SU-DHL-6 (cell line): ENCODE results near the gene TEKT3.

Source experiments
- H2AFZ ChIP-seq: fragments of 200-600 bp; sonication (generic); 2 replicates; pipeline ENCODE4 v1.6.1; 2014; ENCODE audit warnings: low read depth, mild to moderate bottlenecking, moderate library complexity, mixed read lengths, antibody characterized with exemption, low read length; ENCODE audit not compliant: severe bottlenecking
- H3F3A ChIP-seq: fragments of 200-600 bp; shearing (Covaris generic); 2 replicates; pipeline ENCODE4 v1.6.0; 2016; ENCODE audit warnings: antibody characterized with exemption, mild to moderate bottlenecking; ENCODE audit not compliant: insufficient read depth
- H3K27ac ChIP-seq: fragments of 200-600 bp; sonication (generic); 2 replicates; pipeline ENCODE4 v1.5.1; 2016; ENCODE audit warnings: low read depth, mild to moderate bottlenecking, low read length, moderate library complexity, mixed read lengths
- H3K27me3 ChIP-seq: fragments of 200-600 bp; sonication (generic), shearing (Covaris generic); 2 replicates; pipeline ENCODE4 v1.6.0; 2014; ENCODE audit warnings: mild to moderate bottlenecking, low read length
- H3K36me3 ChIP-seq: fragments of 200-600 bp; sonication (generic); 2 replicates; pipeline ENCODE4 v1.6.1; 2014; ENCODE audit warnings: mild to moderate bottlenecking, low read length, mixed read lengths
- H3K4me2 ChIP-seq: fragments of 300-600, 200-600 bp; shearing (Covaris generic), sonication (generic); 2 replicates; pipeline ENCODE4 v1.6.0; 2014; ENCODE audit warnings: low read length, low read depth, mild to moderate bottlenecking; ENCODE audit not compliant: poor library complexity, severe bottlenecking
- H3K4me3 ChIP-seq: fragments of 200-600 bp; sonication (generic); 2 replicates; pipeline ENCODE4 v1.5.1; 2014; ENCODE audit warnings: antibody characterized with exemption, low read length, mild to moderate bottlenecking, mixed read lengths; ENCODE audit not compliant: insufficient read depth, poor library complexity, severe bottlenecking
- H3K79me2 ChIP-seq: fragments of 200-600 bp; sonication (generic); 2 replicates; pipeline ENCODE4 v1.6.1; 2014; ENCODE audit warnings: mild to moderate bottlenecking, low read length, moderate library complexity; ENCODE audit not compliant: insufficient read depth
- H3K9ac ChIP-seq: fragments of 200-600 bp; sonication (generic); 2 replicates; pipeline ENCODE4 v1.7.0; 2014; ENCODE audit warnings: mild to moderate bottlenecking, low read length
- H3K9me2 ChIP-seq: fragments of 200-600 bp; sonication (generic); replicated peaks from 2 replicates; pipeline ENCODE4 v1.6.1; 2014; ENCODE audit warnings: low read length; ENCODE audit not compliant: insufficient read depth
- H3K9me3 ChIP-seq: fragments of 200-600 bp; sonication (generic); 2 replicates; pipeline ENCODE4 v1.6.1; 2014; ENCODE audit warnings: low read length, mixed read lengths; ENCODE audit not compliant: insufficient read depth
- H4K20me1 ChIP-seq: fragments of 200-600 bp; sonication (generic); 2 replicates; pipeline ENCODE4 v1.6.1; 2014; ENCODE audit warnings: low read depth, mild to moderate bottlenecking, antibody characterized with exemption, low read length, moderate library complexity, mixed read lengths
- EZH2phosphoT487 ChIP-seq: fragments of 200-600 bp; sonication (generic), shearing (Covaris generic); conservative IDR thresholded peaks from 2 replicates; pipeline ENCODE4 v1.6.1; 2018; ENCODE audit warnings: mild to moderate bottlenecking, antibody characterized with exemption, low read length, moderate library complexity, mixed read lengths
- TF ChIP-seq, protein P1 (sequence below): fragments of 200-600 bp; sonication (generic); IDR thresholded peaks from one replicate; pipeline ENCODE4 v1.5.1; 2017; ENCODE audit warnings: antibody characterized with exemption, mild to moderate bottlenecking, low read length, moderate library complexity; ENCODE audit not compliant: insufficient read depth, poor library complexity, severe bottlenecking

The TEKT3 gene

GRCh38 chr17:15332338-15332737, 9.1 kb downstream of the TEKT3 start:
- H3K27ac ChIP-seq = no peak overlapping the region
- no peaks in the 10 kb centered on the region for H3K9me3 ChIP-seq
- H3K9me2 ChIP-seq = no peaks in the 10 kb centered on the region
- no peaks in the 10 kb centered on the region for H4K20me1 ChIP-seq
- no peaks in the 10 kb centered on the region for H3K36me3 ChIP-seq
- H3K27me3 ChIP-seq = no peaks in the 10 kb centered on the region
- no peaks in the 10 kb centered on the region for H3K79me2 ChIP-seq
- no peak overlapping the region for H2AFZ ChIP-seq
- H3F3A ChIP-seq = no peaks in the 10 kb centered on the region
- no peak overlapping the region for H3K4me3 ChIP-seq
- H3K9ac ChIP-seq = no peak overlapping the region
- TF ChIP-seq, protein P1, sequence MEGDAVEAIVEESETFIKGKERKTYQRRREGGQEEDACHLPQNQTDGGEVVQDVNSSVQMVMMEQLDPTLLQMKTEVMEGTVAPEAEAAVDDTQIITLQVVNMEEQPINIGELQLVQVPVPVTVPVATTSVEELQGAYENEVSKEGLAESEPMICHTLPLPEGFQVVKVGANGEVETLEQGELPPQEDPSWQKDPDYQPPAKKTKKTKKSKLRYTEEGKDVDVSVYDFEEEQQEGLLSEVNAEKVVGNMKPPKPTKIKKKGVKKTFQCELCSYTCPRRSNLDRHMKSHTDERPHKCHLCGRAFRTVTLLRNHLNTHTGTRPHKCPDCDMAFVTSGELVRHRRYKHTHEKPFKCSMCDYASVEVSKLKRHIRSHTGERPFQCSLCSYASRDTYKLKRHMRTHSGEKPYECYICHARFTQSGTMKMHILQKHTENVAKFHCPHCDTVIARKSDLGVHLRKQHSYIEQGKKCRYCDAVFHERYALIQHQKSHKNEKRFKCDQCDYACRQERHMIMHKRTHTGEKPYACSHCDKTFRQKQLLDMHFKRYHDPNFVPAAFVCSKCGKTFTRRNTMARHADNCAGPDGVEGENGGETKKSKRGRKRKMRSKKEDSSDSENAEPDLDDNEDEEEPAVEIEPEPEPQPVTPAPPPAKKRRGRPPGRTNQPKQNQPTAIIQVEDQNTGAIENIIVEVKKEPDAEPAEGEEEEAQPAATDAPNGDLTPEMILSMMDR = no peak
- H3K4me2 ChIP-seq = no peak overlapping the region

GRCh38 chr17:15323131-15323530, 18.3 kb downstream of the TEKT3 start:
- H3K9me3 ChIP-seq = no peaks in the 10 kb centered on the region
- no peak for TF ChIP-seq EZH2phosphoT487
- TF ChIP-seq, protein P1 = no peak
- H3K27ac ChIP-seq = no peak overlapping the region
- no peaks in the 10 kb centered on the region for H3K36me3 ChIP-seq
- H4K20me1 ChIP-seq = no peaks in the 10 kb centered on the region
- H3K4me2 ChIP-seq = no peak overlapping the region
- no peaks in the 10 kb centered on the region for H3K27me3 ChIP-seq
- H3K79me2 ChIP-seq = no peaks in the 10 kb centered on the region
- no peaks in the 10 kb centered on the region for H3F3A ChIP-seq
- no peaks in the 10 kb centered on the region for H3K9me2 ChIP-seq
- H3K9ac ChIP-seq = no peak overlapping the region
- H2AFZ ChIP-seq = no peak overlapping the region
- H3K4me3 ChIP-seq = no peak overlapping the region

- Histone ChIP-seq H3K9me2 (no peaks in the 10 kb centered on the region), H3K4me2 (no peak overlapping the region), H3K36me3 (no peaks in the 10 kb centered on the region), H3K4me3 (no peak overlapping the region), H3K9me3 (no peaks in the 10 kb centered on the region), H3F3A (no peaks in the 10 kb centered on the region), H3K9ac (no peak overlapping the region), H3K27ac (no peak overlapping the region), H4K20me1 (no peaks in the 10 kb centered on the region), H3K27me3 (no peaks in the 10 kb centered on the region), H3K79me2 (no peaks in the 10 kb centered on the region), H2AFZ (no peak overlapping the region)
- TF ChIP-seq, protein P1 = no peak
- no peak for TF ChIP-seq EZH2phosphoT487
Measured at GRCh38 chr17:15321556-15322251, 19.7 kb downstream of the TEKT3 start.
